Retina (tissue), 1 donor: ENCODE results near the gene MERTK.
"Not testable (repeated sequence)": the region's sequence is repeated elsewhere in the genome, so short reads cannot be mapped to it uniquely, and the experiment has no call there.

Experiments used
- DNase-seq: peaks from one replicate; pipeline ENCODE4 v3.0.0-alpha.2; 2016

The MERTK gene

DNA sequence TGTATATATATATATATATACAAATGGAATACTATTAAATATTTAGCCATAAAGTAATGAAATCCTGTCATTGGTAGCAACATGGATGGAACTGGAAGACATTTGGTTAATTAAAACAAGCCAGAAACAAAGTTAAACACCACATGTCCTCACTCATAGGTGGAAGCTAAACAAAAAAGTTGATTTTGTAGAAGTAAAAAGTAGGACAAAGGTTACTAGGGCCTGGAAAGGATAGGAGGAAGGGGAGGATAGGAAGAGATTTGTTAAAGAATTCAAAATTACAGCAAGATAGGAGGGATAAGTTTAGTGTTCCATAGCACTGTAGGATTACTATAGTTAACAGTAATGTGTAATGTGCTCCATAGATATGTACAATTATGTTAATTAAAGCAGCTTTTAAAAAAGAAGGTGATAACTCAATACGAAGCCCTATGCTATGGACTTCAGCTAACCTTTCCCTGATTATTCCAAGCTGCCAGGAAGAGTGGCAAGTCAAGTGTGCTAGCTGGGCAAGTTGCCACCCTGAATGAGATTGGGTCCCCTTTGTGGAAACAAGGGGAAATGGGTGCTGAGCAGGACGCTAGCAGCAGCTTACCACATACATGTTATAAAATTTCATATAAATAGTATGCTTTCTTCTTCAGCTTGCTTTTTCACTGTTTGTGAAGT, 12.3 kb downstream of the MERTK start:
- no peak for DNase-seq

DNA sequence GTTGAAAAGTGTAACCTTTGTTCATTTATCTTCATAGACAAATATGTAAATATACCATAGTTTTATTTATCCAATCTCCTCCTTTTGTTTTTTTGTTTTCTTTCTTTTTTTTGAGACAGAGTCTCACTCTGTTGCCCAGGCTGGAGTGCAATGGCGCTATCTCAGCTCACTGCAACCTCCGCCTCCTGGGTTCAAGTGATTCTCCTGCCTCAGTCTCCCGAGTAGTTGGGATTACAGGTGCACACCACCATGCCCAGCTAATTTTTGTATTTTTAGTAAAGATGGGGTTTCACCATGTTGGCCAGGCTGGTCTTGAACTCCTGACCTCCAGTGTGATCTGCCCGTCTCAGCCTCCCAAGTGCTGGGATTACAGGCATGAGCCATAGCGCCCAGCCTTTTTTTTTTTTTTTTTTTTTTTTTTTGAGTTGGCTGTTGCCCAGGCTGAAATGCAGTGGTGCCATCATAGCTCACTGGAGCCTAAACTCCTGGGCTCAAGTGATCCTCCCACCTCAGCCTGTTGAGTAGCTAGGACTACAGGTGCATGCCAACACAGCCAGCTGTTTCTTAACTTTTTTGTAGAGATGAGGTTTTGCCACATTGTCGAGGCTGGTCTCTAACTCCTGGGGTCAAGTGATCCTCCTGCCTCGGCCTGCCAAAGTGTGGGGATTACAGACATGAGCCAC, 13.0 kb downstream of the MERTK start:
- not testable (repeated sequence) for DNase-seq

DNA sequence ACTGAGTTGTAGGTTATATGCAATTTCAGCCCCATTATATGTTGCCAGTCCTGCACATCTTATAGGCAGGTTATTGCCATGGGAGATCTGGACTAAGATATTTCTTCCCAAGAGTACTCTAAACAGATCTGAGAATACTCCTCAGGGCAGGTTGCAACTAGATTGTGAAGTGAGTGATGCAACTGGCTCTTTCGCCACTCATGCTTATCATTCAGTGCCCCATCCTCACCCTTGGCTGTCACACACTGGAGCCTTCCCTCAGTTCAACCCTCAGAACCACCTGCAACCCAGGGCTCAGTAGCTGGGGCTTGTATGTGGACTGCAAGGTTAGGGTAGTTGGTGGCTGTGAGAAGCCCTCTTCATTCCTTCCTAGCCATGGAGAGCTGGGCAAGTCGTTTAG, 14.1 kb downstream of the MERTK start:
- DNase-seq: no peak

DNA sequence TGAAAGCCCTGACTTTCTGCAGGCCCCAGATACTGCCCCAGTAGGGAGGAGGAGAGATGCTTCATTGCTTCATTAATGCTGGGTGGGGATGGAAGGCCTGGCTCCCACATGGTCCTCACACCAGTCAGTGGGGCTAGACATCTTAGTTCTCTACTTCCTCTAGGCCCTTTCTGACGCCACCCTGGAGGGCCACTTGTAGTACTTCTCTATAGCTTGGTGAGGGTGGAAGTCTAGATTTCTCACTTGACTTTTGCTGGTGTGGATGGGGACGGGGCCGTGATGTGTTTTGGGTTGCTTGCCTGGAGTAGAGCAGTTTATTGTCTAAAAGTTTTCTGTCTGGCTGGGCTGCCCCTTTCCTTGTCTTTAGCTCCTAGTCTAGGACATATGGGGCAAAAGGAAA, 18.7 kb downstream of the MERTK start:
- no peak for DNase-seq

DNA sequence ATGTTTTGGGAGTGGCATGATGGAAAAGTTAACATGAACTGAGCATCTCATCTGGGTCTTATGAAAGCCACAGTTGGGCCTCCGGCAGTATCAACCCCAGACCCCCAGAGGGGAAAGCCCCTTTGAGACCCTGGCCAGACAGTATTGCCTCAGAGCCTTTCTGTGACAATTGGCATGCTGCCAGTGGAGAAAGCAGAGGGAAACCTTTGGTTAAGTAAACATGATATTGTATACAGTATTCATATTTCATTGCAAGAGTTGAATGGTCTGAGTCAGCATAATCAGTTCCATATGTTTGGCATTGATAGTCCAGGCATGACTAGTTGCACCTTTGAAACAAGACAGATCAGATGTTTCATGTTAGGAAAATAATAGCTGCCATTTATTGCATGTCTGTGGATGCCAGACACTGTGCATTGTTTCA, 20.0 kb downstream of the MERTK start:
- no peak for DNase-seq

DNA sequence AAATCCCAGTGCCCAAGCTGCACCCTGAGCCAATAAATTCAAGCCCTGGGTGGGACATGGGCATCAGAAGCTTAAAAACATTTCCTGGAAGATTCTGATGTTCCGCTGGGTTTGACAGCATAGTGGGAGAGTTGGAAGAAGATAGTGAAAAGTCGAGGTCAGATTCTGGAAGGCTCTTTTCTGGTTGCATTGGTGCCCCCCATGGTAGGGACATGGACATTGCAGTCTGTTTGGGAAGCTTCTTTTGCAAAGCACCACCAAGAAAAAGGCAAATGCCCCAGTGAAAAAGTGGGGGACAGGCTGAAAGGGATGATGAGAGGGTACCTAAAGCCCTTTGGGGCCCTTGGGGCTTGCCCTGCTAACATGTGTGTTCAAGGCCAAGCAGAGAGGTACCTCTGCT, 21.0 kb downstream of the MERTK start:
- no peak for DNase-seq

DNA sequence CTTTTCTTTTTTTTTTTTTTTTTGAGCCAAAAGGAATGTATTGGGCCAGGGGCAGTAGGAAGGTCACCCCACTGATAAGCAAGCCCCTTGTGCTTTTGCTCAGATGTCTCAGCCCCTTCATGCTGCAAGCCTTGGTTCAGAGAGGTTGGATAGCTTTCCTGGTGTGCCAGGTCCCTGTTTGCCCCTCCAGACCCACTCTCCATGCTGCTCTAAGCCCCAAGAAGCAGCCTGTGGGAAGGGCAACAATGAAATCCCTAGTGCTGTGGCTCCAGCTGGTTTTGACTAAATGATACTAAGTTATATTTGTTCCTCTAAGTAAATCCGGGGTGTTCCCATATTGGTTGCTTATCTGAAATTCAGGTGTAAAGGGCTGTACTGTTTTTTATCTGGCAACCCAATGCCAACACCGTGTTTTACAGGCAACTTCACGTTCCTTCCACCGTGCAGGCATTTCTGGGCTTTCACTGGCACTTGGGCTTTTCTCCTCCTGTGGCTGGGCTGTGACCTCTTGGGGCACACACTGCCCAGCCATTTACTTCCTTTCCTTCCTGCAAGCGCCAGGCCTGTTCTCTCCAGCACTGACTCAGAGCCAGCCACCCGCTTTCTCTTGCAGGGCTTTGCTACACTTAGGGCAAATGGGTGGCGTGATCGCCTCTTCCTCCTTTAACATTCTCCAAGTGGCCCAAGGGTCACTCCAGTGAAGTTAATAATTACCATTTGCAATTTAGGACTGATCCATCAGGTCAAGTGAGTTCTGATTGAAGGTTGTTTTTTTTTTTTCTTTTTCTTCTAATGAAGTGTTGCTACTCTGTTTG, 21.6 kb downstream of the MERTK start:
- no peak for DNase-seq

DNA sequence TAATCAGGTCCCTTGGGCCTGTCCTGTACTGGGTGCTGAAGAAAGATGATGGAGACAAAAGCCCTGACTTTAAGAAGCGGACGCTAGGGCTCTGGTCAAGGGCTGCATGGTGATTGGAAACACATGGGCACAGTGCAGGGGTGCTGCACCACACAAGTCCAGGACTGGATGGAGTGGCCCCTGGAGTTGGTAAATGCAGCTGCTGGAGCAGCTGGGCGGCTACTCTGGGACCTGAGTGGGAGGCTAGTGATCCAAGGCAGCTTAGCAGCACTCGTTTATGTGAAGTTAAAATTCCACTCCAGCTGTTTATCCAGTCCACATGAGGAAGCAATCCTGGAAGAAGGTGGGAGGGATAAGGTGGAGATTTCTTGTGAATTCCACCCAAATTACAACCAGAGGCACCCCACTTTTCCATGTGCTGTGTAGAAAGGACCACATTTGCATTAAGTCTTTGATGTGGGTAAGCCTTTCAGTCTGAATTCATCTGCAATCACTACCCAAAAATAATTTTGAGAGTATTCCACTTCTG, 24.9 kb downstream of the MERTK start:
- no peak for DNase-seq

DNA sequence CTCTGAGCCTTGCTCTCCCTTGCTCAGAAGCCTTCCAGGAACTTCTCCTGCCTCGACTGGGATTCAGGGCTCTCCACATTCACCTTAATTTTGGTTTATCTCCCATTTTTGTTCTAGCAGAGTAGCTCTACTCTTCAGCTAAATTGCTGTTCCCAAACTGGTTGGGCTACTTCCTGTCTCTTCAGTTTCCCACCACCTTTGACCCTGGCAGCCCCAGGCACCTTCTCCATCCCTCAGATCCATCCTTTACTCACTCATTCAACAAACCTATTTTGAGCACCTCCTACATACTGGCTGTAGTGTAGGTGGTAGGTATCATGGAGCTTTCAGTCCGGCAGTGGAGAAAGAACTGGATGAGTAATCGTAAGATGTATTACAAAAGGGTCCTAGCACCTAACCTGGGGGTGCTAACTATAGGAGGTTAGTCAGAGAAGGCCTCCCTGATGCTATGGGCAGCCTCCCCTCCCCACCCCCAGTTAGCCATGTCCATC, 26.3 kb downstream of the MERTK start:
- DNase-seq: no peak

DNA sequence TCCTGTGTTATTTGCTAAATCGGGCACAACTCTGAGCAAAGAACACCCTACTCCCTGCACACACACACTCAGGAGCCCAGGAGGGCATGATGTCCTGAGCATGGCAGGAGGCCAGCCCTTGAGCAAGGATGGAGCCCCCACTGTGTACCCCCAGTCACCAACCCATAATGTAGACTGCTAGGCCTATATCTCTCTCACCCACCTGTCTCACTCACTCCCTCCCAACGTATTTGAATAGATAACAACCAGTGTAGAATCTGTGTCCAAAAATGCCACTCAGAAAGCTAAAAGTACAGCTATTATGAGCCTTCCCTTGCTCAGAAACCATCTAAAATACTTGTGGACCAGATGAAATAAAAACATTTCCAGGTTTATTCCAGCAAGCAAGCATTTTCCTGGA, 29.3 kb downstream of the MERTK start:
- DNase-seq: no peak

DNA sequence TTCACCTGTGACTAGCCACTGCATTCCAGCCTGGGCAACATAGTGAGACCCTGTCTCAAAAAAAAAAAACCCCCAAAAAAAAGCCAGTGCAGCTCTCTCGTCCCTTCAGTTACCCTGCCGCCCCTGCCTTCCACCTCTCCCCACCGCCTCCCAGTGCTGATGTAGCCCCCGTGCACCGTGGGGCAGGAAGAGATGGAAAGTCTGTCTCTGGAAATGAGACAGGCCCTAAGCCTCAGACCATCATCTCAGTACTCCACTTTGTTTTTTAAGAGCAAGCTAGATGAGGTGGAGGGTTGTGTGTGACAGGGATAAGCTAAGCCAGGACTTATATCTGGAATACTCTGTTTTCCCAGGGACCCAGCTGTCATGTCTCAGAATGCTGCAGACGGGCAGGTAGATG, 32.0 kb downstream of the MERTK start:
- no peak for DNase-seq

DNA sequence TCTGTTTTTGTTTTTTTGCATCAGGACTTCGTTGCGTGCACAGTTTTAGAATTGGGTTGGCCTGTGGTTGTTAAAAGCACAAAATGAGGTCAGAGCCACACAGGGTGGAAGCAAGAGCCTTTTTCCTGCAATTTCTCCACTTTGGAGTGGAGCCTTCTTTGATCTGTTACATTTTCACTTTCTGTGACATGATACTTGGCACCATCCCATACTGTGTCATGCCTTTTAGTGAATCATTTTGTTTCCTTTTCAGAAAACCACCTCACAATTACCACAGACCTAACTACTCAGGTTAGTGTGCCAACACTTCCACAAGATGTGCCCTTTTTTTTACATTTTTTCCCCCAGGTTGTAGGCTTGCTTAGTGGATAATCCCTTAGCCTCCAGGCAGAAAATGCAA, 32.5 kb downstream of the MERTK start:
- DNase-seq: no peak

DNA sequence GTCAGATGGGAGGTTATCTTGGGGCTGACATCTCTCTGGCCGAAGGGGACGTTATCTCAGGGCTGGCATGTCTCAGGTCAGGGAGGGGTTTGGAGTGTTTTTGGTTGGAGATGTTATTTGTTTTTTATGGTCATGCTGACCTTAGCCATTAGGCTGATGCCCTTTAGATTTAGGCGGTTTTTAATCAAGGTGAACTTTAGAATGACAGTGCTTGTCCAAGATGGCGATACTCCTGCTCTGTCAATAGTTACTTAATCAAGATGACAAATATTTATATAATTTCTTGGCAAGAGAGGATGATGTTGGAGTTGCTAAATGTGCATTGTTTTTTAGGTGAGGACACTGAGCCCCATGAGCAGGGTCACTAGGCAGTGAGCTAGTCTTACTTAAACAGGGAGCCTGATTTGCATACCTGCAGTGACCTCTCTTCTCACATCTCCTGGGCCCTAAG, 34.5 kb downstream of the MERTK start:
- DNase-seq: no peak

DNA sequence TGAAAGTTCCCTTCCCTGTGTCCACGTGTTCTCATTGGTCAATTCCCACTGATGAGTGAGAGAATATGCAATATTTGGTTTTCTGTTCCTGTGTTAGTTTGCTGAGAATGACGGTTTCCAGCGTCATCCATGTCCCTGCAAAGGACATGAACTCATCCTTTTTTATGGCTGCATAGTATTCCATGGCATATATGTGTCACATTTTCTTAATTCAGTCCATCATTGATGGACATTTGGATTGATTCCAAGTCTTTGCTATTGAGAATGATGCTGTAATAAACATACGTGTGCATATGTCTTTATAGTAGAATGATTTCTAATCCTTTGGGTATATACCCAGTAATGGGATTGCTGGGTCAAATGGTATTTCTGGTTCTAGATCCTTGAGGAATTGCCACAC, 35.5 kb downstream of the MERTK start:
- DNase-seq: not testable (repeated sequence)

DNA sequence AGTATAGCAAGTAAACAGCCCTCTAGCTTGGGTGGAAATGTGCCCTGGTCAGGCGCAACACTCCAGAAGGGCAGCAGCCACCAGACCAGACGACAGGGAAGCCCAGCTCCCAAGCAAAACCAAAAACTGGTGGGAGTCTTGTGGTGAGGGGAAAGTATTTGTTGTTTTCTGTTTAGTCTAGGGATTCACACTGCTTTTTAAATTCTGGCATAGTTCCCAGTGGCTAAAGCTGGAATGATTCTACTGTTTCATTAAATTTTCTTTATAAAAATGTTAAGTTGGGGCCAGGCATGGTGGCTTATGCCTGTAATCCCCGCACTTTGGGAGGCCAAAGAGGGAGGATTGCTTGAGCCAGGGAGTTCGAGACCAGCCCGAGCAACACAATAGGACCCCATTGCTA, 38.5 kb downstream of the MERTK start:
- DNase-seq: no peak

DNA sequence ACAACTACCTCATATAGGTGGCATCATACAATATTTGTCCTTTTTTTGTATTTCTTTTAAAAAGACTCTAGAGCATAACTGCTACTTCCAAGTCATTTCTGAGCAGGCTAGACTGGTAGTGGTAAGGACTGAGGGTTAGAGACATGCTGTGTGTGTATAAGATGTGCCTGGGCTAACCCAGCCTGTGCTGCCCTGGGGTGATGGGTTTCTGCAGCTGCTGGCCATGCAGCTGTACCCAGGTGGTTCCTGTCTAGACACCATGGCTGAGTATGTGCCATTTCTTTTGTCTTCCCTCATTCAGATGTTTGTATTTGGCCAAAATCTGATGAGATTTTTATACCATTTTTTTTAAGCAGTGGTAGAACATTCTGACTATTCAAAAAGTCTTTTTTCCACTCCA, 40.0 kb downstream of the MERTK start:
- DNase-seq: no peak

DNA sequence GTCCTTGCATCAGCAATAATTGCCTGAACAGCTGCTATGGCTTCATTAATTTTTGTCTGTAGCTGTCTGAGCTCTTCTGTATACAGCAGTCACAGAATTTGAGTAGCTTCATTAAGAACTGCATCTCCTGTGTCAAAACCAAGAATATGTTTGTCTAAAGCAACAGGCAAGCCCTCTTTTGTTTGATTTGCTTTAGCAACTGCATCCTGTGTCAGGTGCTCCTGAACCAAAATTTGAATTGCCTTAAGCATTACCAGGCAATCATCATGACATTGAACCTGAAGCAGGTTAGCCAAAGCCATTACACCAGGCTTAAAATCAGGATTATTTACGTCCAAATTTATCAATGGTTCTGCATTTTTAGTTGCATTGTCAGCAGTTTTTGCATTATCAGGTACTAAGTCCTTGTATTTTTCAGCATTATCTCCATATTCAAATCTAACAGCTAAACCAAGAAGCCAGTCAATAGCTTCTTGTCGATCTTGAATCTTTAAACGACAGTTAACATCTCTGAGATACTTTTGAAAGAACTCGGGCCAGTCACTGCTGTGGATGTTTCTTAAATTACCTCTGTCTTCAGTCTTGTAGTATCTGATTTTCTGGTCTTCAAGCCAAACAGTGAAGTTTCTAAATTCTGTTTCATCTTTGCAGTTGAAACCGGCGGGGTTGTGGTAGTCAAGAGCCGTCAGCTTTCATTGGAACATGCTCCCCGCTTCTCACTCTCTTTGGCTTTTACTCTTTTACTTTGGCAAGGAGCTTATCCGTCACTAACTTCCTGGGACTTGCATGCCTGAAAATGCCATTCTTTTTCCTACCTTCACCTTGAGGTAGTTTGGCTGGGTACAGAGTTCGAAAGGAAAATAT, 42.2 kb downstream of the MERTK start:
- DNase-seq: no peak

DNA sequence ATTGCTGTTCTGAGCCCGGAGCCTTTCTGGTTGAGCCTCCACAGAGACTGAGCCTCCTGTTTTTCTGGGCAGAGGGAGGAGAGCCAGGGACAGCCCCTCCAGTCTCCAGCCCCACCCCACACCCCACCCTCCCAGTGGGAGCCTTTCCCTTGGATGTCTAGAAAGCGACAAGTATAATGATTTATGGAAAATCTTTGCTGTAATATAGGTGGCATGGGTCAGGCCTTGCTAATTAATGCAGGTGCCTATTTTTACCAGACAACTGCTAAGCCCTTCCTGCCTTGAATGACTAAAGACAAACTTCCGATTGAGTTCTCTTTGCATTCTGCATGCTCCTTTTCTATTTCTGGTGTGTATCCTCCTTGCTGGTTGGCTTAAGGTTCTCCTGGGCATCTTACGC, 43.1 kb downstream of the MERTK start:
- DNase-seq: no peak

DNA sequence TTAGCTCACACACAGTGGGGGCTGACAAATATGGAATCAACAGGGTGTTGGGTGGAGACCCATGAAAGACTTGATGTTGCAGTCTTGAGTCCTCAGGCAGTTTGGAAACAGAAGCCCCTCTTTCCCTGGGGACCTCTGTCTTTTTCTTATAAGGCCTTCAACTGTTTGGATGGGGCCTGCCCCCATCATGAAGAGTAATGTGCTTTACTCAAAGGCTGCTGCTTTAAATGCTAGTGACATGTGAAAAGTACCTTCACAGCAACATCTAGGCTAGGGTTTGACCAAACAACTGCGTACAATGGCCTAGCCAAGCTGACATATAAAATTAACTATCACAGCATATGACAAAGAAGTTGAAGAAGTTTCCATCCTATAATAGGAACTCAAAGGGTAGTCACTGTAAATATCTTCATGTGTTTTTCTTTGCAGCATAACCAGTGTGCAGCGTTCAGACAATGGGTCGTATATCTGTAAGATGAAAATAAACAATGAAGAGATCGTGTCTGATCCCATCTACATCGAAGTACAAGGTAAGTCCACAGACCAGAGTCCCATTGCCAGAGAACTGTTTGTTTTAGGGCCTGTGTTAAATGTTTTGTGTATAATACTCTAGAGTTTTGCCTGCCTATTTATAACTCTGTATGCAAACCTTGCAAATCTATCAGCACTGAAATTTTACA, 46.3 kb downstream of the MERTK start:
- DNase-seq: no peak

DNA sequence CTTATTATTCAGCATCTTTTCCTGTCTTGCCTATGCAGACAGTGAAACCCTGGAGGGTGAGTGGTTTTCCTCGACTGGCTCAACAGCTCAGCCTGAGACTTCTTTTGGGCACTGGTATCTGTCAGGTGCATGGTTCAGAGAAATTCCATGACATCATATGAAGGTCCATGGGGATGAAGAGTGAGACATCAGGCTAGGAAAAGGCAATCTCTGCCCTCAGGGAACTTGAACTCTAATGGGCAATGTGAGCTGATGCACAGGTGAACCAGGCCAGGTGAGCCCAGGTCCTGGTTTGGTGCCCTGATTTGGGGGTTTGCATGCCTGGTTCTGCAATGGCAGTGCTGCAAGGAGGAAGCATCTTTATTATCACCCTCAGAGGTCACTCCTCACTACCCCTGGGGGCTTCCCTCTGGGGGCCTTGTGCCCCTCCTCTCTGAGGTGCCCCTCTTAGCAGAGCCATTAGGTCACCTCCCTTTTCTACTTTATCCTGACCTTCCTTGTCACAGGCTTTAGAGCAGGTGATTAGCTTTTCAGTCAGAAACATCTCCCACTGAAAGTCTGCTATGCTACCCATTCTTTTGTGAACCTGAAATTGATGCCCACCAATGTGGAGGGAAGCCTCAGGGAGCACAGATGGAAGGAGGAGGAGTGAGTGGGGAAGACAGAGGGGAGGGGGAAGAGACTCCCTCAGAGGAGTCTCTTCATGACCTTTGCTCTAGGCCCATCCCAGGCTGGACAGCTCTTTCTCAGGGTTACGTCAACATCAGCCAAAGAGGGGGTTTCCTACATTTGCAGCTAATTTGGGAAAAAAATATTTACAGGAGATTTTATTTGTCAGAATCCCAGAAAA, 47.3 kb downstream of the MERTK start:
- DNase-seq: no peak
